SK-N-SH treated with all-trans-retinoic acid at 6 μM for 48 hours (cell line): ENCODE measurements around the gene MATN4.

Experiments
- ATAC-seq: fragments of 200-7000 bp; cut with Tn5 transposase; 3 replicates; pipeline ENCODE4 v1.9.1; 2020; ENCODE audit warnings: mild to moderate bottlenecking, moderate library complexity
- ARNTL ChIP-seq: fragments of 450-650 bp; formaldehyde crosslinking; IDR thresholded peaks from 2 replicates; pipeline ENCODE4 v1.5.0; 2020; ENCODE audit warnings: low read depth, mild to moderate bottlenecking, moderate library complexity, borderline replicate concordance
- BACH2 ChIP-seq: fragments of 250-450 bp; sonication (Bioruptor Pico); IDR thresholded peaks from 2 replicates; pipeline ENCODE4 v1.9.0; 2021; ENCODE audit warnings: mild to moderate bottlenecking, borderline replicate concordance
- CREB5 ChIP-seq: fragments of 250-450 bp; sonication (Bioruptor Pico); IDR thresholded peaks from 2 replicates; pipeline ENCODE4 v1.5.1; 2020; ENCODE audit warnings: low read depth, mild to moderate bottlenecking, moderate library complexity
- CSDC2 ChIP-seq: fragments of 250-450 bp; sonication (Bioruptor Pico); IDR thresholded peaks from 2 replicates; pipeline ENCODE4 v1.5.0; 2020; ENCODE audit warnings: mild to moderate bottlenecking, moderate library complexity
- CSRNP3 ChIP-seq: fragments of 250-450 bp; sonication (Bioruptor Pico); IDR thresholded peaks from 2 replicates; pipeline ENCODE4 v1.5.1; 2021; ENCODE audit warnings: mild to moderate bottlenecking, moderate library complexity
- ESRRG ChIP-seq: fragments of 250-450 bp; sonication (Bioruptor Pico); IDR thresholded peaks from 2 replicates; pipeline ENCODE4 v1.6.1; 2021; ENCODE audit warnings: mild to moderate bottlenecking
- ISL1 ChIP-seq: fragments of 250-450 bp; sonication (Bioruptor Pico); IDR thresholded peaks from 2 replicates; pipeline ENCODE4 v2.1.2; 2022; ENCODE audit warnings: mild to moderate bottlenecking, moderate library complexity
- OSR1 ChIP-seq: fragments of 250-450 bp; sonication (Bioruptor Pico); IDR thresholded peaks from 2 replicates; pipeline ENCODE4 v1.8.0; 2022; ENCODE audit warnings: moderate library complexity, mild to moderate bottlenecking, inconsistent platforms
- PATZ1 ChIP-seq: fragments of 250-450 bp; sonication (Bioruptor Pico); IDR thresholded peaks from 2 replicates; pipeline ENCODE4 v1.8.0; 2020; ENCODE audit warnings: mild to moderate bottlenecking, moderate library complexity, borderline replicate concordance
- POU6F1 ChIP-seq: fragments of 250-450 bp; sonication (Bioruptor Pico); IDR thresholded peaks from 2 replicates; pipeline ENCODE4 v1.8.0; 2021; ENCODE audit warnings: low read depth, mild to moderate bottlenecking, moderate library complexity, borderline replicate concordance
- PPARA ChIP-seq: fragments of 250-450 bp; sonication (Bioruptor Pico); IDR thresholded peaks from 2 replicates; pipeline ENCODE4 v1.5.0; 2020; ENCODE audit warnings: mild to moderate bottlenecking, borderline replicate concordance
- RARB ChIP-seq: fragments of 250-450 bp; sonication (Bioruptor Pico); IDR thresholded peaks from 2 replicates; pipeline ENCODE4 v1.8.0; 2021; ENCODE audit warnings: mild to moderate bottlenecking, moderate library complexity
- SNAI2 ChIP-seq: fragments of 250-450 bp; sonication (Bioruptor Pico); IDR thresholded peaks from 2 replicates; pipeline ENCODE4 v1.5.0; 2020; ENCODE audit warnings: mild to moderate bottlenecking, moderate library complexity
- TCF4 ChIP-seq: fragments of 250-450 bp; sonication (Bioruptor Pico); IDR thresholded peaks from 2 replicates; pipeline ENCODE4 v1.8.0; 2021; ENCODE audit warnings: mild to moderate bottlenecking, moderate library complexity, borderline replicate concordance
- TOX ChIP-seq: fragments of 250-450 bp; sonication (Bioruptor Pico); IDR thresholded peaks from 2 replicates; pipeline ENCODE4 v1.8.0; 2021; ENCODE audit warnings: mild to moderate bottlenecking, moderate library complexity, borderline replicate concordance
- TSHZ2 ChIP-seq: fragments of 250-450 bp; sonication (Bioruptor Pico); IDR thresholded peaks from 2 replicates; pipeline ENCODE4 v1.5.0; 2020; ENCODE audit warnings: mild to moderate bottlenecking, moderate library complexity
- ZC3H10 ChIP-seq: fragments of 250-450 bp; sonication (Bioruptor Pico); IDR thresholded peaks from 2 replicates; pipeline ENCODE4 v1.5.1; 2021; ENCODE audit warnings: mild to moderate bottlenecking, moderate library complexity
- ZFP3 ChIP-seq: fragments of 250-450 bp; sonication (Bioruptor Pico); IDR thresholded peaks from 2 replicates; pipeline ENCODE4 v1.5.0; 2020; ENCODE audit warnings: mild to moderate bottlenecking, moderate library complexity
- ZFP30 ChIP-seq: fragments of 450-650 bp; formaldehyde crosslinking; IDR thresholded peaks from 2 replicates; pipeline ENCODE4 v1.5.0; 2022; ENCODE audit warnings: mild to moderate bottlenecking, moderate library complexity
- ZNF70 ChIP-seq: fragments of 450-650 bp; formaldehyde crosslinking; IDR thresholded peaks from 2 replicates; pipeline ENCODE4 v1.5.0; 2020; ENCODE audit warnings: mild to moderate bottlenecking, moderate library complexity
- ZNF8 ChIP-seq: fragments of 450-650 bp; formaldehyde crosslinking; IDR thresholded peaks from 2 replicates; pipeline ENCODE4 v1.5.0; 2020; ENCODE audit warnings: mild to moderate bottlenecking, moderate library complexity

Gene MATN4

GRCh38 chr20:45355209-45356084 lies 47.3 kb upstream of the MATN4 start (continued):
- TF ChIP-seq TOX (CRISPR knock-in tag): no peak
- no peak for TF ChIP-seq OSR1 (CRISPR knock-in tag)
- no peak for TF ChIP-seq ZNF8 (CRISPR knock-in tag)
- no peak for TF ChIP-seq ZNF70 (CRISPR knock-in tag)

GRCh38 chr20:45354423-45355208 lies 46.5 kb upstream of the MATN4 start:
- TF ChIP-seq PATZ1: no peak
- TF ChIP-seq PPARA (CRISPR knock-in tag): no peak
- no peak for TF ChIP-seq ISL1 (CRISPR knock-in tag)
- no peak for TF ChIP-seq OSR1 (CRISPR knock-in tag)
- no peak for TF ChIP-seq SNAI2 (CRISPR knock-in tag)
- TF ChIP-seq ZC3H10: no peak
- no peak for TF ChIP-seq TOX (CRISPR knock-in tag)
- no peak for TF ChIP-seq TCF4 (CRISPR knock-in tag)
- TF ChIP-seq RARB (CRISPR knock-in tag): no peak
- TF ChIP-seq TSHZ2 (CRISPR knock-in tag): no peak
- no peak for TF ChIP-seq CREB5 (CRISPR knock-in tag)
- TF ChIP-seq ZFP30 (CRISPR knock-in tag): no peak
- no peak for TF ChIP-seq ZNF8 (CRISPR knock-in tag)
- TF ChIP-seq ZNF70 (CRISPR knock-in tag): no peak
- TF ChIP-seq ARNTL (CRISPR knock-in tag): no peak
- TF ChIP-seq ZFP3 (CRISPR knock-in tag): no peak
- no peak for TF ChIP-seq BACH2 (CRISPR knock-in tag)
- no peak for TF ChIP-seq CSRNP3 (CRISPR knock-in tag)
- no peak for TF ChIP-seq ESRRG (CRISPR knock-in tag)
- no peak for TF ChIP-seq CSDC2
- TF ChIP-seq, all 23 proteins: peak for 0
- no peak for ATAC-seq

- TF ChIP-seq POU6F1 (CRISPR knock-in tag): no peak
- TF ChIP-seq TOX (CRISPR knock-in tag): no peak
- TF ChIP-seq OSR1 (CRISPR knock-in tag): no peak
- no peak for TF ChIP-seq RARB (CRISPR knock-in tag)
- no peak for TF ChIP-seq BACH2 (CRISPR knock-in tag)
- TF ChIP-seq ISL1 (CRISPR knock-in tag): no peak
- TF ChIP-seq PATZ1: no peak
These were observed 45.6 kb upstream of the MATN4 start for GRCh38 chr20:45353746-45354145.

More at GRCh38 chr20:45353746-45354145, 45.6 kb upstream of the MATN4 start:
- no peak for ATAC-seq
